GM12873 (cell line): Measurements from ENCODE around the gene UBE2E2.

Experiments used
- TF ChIP-seq, protein P1 (sequence below): IDR thresholded peaks from 2 replicates; pipeline ENCODE4 v1.5.1; 2012; ENCODE audit warnings: low read depth, mild to moderate bottlenecking, moderate library complexity, low read length, control low read depth; ENCODE audit not compliant: insufficient read depth; ENCODE audit errors: missing control alignments

The UBE2E2 gene

DNA sequence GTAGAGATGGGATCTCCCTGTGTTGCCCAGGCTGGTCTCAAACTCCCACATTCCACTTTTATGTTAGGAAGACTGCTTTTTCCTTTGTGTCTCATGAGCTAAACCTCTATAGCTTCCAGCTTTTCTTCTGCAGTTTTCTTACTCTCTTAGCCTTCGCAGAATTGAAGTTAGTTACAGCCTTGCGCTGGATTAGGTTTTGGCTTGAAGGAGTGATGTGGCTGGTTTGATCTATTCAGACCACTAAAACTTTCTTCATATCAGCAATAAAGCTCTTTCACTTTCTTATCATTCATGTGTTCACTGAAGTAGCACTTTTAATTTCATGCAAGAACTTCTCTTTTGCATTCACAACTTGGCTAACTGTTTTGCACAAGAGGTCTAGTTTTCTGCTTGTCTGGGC lies 254.6 kb downstream of the UBE2E2 start:
- TF ChIP-seq, protein P1, sequence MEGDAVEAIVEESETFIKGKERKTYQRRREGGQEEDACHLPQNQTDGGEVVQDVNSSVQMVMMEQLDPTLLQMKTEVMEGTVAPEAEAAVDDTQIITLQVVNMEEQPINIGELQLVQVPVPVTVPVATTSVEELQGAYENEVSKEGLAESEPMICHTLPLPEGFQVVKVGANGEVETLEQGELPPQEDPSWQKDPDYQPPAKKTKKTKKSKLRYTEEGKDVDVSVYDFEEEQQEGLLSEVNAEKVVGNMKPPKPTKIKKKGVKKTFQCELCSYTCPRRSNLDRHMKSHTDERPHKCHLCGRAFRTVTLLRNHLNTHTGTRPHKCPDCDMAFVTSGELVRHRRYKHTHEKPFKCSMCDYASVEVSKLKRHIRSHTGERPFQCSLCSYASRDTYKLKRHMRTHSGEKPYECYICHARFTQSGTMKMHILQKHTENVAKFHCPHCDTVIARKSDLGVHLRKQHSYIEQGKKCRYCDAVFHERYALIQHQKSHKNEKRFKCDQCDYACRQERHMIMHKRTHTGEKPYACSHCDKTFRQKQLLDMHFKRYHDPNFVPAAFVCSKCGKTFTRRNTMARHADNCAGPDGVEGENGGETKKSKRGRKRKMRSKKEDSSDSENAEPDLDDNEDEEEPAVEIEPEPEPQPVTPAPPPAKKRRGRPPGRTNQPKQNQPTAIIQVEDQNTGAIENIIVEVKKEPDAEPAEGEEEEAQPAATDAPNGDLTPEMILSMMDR, result no peak

DNA sequence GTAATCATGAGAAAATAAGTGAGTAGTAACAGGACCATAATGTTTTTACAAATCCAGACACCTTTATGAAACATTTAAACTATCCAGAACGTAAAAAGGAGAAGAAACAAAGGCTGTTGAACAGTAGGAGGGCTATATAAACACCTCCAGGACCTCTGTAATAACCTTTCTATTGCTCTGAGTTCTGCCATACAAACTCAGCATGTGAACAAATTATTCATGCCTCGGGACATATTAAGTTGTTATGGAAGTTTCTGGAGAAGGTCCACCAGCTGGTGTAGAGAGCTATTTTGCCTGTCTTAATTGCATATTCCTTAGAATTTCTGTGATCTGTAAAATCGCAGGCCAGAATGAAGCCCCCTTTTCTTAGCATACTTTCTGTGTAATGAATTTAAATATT lies 256.3 kb downstream of the UBE2E2 start:
- TF ChIP-seq, protein P1, result no peak

DNA sequence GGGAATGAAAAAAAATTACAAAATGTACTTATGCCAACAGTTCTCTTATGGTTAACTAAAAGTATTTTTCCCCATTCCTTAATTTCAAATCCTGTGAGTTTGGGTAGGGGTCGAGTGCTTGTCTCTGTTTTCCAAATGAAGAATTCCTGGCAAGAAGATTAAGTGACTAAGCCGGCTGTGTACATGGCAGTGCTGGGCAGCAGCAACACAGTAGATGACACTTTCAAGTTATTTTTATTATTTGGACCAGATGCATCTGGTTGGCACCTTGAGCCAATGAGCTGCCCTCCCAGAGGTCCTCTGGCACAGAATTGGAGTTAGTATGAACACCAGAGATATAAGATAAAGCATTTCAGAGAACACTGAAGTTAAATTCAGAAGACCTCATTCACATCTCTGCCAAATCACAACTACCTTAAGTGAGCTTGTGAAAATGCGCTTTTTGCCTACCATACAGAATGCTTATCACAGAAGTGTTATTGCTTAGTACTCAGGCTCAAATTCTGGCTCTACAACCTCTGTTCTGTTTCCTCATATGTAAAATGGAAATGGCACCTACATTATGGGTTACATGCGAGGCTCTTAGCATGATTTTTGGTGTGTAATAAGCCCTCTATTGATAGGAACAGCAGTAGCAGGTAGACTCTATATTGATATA lies 256.9 kb downstream of the UBE2E2 start:
- TF ChIP-seq, protein P1, result no peak

DNA sequence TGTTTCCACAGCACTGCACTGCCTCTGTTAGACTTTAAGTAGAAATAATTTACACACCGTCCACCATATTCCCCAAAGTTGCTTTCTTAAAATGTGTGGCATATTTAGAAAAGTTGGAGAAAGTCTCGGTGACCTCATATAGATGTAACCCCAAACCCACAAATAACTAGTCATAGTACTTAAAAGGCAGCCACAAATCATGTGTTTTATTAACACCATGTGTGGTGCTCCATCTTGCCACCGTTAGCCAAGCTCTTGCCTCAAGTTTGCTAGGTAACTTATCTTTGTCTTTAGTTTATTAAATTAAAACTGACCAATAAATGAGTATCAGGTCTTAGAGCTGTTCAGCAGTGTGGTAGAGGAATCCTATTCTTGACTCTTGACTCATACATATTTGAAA lies 257.9 kb downstream of the UBE2E2 start:
- TF ChIP-seq, protein P1, result no peak

DNA sequence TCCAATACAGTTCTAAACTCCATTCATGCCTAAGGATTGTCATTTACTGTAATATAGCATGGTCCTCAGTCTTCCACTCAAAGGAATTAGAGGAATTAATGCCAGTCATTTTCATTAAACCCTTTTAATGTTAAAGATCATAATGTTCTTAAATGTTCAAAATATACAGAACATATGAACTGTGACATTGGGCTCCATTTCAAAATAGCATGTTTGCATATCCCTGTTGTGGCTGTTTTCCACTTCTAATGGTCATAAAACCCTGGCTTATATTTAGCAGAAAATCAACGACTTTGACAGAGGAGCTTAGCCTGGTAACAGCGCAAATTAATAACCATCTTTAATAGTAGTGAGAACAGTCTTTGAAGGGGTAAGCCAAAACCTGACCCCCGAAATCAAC lies 260.7 kb downstream of the UBE2E2 start:
- TF ChIP-seq, protein P1, result no peak

DNA sequence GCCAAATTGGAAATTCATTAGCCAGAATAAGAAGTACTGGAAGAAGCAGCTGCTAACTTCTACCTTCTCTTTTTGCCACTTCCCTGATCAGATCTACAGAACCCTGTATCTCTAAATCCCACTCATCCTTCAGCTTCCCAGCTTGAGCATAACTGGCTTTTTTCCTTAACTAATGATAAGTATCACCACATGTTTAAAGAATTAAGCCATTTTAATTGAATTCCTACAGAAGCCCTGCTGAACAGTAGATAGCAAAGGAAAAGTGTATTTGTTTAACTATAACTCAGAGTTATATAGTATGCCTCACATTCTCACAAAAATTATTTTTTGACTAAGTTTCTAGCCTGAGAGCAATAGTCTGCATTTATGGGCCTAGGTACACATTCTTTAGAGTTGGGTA lies 262.4 kb downstream of the UBE2E2 start:
- TF ChIP-seq, protein P1, result no peak

DNA sequence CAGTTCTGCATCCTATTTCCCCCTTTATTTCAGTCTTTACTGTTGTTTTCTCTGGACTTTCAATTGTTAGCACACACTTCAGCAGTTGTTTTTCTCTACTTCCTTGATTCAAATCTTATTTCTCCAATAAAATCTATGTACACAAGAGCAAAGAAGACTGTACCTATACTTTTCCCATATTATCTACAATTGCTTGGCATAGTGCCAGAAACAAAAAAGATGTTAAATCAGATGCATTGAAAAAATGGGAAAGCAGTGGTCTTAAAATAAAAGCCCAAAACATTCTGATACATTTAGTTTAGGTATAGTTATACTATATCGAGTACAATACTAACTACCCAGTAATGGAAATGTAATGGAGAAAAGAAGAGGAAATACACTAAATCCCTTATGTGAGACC lies 265.1 kb downstream of the UBE2E2 start:
- TF ChIP-seq, protein P1, result no peak
